ENCODE measurements around the gene CRLF2. TPM values are rescaled to one million over a fixed set of nuclear protein-coding genes. Genes with fewer than 3 reads are reported as not detected.
A peak's percentile ranks its signal among the peaks of the same experiment; 100 is the strongest.

CRLF2 gene
- polyA plus RNA-seq, 3 donors = 0.11 to 0.17 TPM; not detected in 1

GRCh38 chrX:1210844-1211243 lies 1.6 kb downstream of the CRLF2 start:
- H4K20me1 ChIP-seq (ENCODE audit: insufficient read depth, low read length) = no peaks in the 10 kb centered on the region
- H3K27ac ChIP-seq (ENCODE audit: low read depth in 1 of 2, low read length in 2 of 2) = no peak overlapping the region
- H3K4me3 ChIP-seq (replicated peaks in 1 of 3; ENCODE audit: low read depth in 2 of 3, low read length in 3 of 3) = no peak overlapping the region
- Mint-ChIP-seq H3K36me3 (peaks cover 0 to 2% of the 10 kb centered on the region in 2 donors), H3K9me3 (peaks cover 0 to 8% (median 0%) of the 10 kb centered on the region in 7 donors), H3K4me3 (no peak overlapping the region), H3K4me1 (peaks cover 52% of the 10 kb centered on the region), H3K27ac (peak overlapping the region in 2 of 7 donors; percentile 19 to 54), H3K27me3 (ENCODE audit: low read depth in 3 of 3) (peaks cover 8 to 26% (median 10%) of the 10 kb centered on the region in 3 donors)
- no peak overlapping the region for H2AFZ ChIP-seq (ENCODE audit: insufficient read depth, low read depth, low read length, poor library complexity, severe bottlenecking)
- H3K9me3 ChIP-seq (replicated peaks in 1 of 2; ENCODE audit: control insufficient read depth in 1 of 2, insufficient read depth in 1 of 2, low read length in 2 of 2) = no peaks in the 10 kb centered on the region
- H3K79me2 ChIP-seq (ENCODE audit: insufficient read depth, low read length) = no peaks in the 10 kb centered on the region
- TF ChIP-seq CTCF (IDR thresholded peaks at IDR 0.05) = no peak
- 100% methylated on average over 1 of the region's 1 CpG for WGBS (ENCODE audit: insufficient coverage)
- H3K4me1 ChIP-seq (ENCODE audit: control insufficient read depth in 1 of 2, insufficient read depth in 2 of 2, low read length in 2 of 2) = peaks cover 35 to 42% of the 10 kb centered on the region in 2 donors
- H3K27me3 ChIP-seq (ENCODE audit: control insufficient read depth in 2 of 2, insufficient read depth in 2 of 2, low read length in 2 of 2) = no peaks in the 10 kb centered on the region
- intact Hi-C loops (cut with micrococcal nuclease) = no loop called here
- H3K9ac ChIP-seq (ENCODE audit: insufficient read depth, low read length, poor library complexity, severe bottlenecking) = no peak overlapping the region
- H3K36me3 ChIP-seq (replicated peaks in 1 of 2; ENCODE audit: control insufficient read depth in 1 of 2, insufficient read depth in 2 of 2, low read length in 2 of 2) = no peaks in the 10 kb centered on the region
- no peak overlapping the region for H3K4me2 ChIP-seq (replicated peaks; ENCODE audit: extremely low read depth, low read length, poor library complexity, severe bottlenecking)
- no peak for DNase-seq

DNA sequence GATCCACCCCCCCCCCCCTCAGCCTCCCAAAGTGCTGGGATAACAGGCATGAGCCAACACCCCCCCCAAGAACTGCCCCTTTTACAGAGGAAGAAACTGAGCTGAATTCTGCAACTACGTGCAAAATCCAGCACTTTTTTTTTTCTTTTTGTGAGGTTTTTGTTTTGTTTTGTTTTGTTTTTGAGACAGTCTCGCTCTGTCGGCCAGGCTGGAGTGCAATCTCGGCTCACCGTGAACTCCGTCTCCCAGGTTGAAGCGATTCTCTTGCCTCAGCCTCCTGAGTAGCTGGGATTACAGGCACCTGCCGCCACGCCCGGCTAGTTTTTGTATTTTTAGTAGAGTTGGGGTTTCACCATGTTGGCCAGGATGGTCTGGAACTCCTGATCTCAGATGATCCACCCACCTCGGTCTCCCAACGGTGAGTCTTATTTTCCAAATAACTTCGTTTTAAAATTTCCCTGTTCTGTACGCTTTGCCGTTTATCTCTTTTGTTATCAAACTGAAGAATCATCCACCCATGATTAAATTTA lies 4.9 kb downstream of the CRLF2 start:
- H3K4me3 ChIP-seq (replicated peaks in 1 of 3; ENCODE audit: low read depth in 2 of 3, low read length in 3 of 3) = no peak overlapping the region
- H3K36me3 Mint-ChIP-seq = peaks cover 0 to 2% of the 10 kb centered on the region in 2 donors

More for the DNA sequence above, 4.9 kb downstream of the CRLF2 start:
- H3K36me3 ChIP-seq (replicated peaks in 1 of 2; ENCODE audit: control insufficient read depth in 1 of 2, insufficient read depth in 2 of 2, low read length in 2 of 2) = no peaks in the 10 kb centered on the region
- Mint-ChIP-seq H3K4me1 (peaks cover 43% of the 10 kb centered on the region), H3K4me3 (no peak overlapping the region), H3K9me3 (peaks cover 0 to 9% (median 0%) of the 10 kb centered on the region in 7 donors), H3K27me3 (ENCODE audit: low read depth in 3 of 3) (peaks cover 6 to 11% (median 7%) of the 10 kb centered on the region in 3 donors), H3K27ac (peak overlapping the region in 6 of 7 donors; percentile 50 to 97 (median 96))
- H3K27ac ChIP-seq (ENCODE audit: low read depth in 1 of 2, low read length in 2 of 2) = no peak overlapping the region
- no peaks in the 10 kb centered on the region for H4K20me1 ChIP-seq (ENCODE audit: insufficient read depth, low read length)
- 86% methylated on average over 12 of the region's 15 CpGs for WGBS (ENCODE audit: insufficient coverage)
- no peaks in the 10 kb centered on the region for H3K27me3 ChIP-seq (ENCODE audit: control insufficient read depth in 2 of 2, insufficient read depth in 2 of 2, low read length in 2 of 2)
- TF ChIP-seq CTCF (IDR thresholded peaks at IDR 0.05) = no peak
- intact Hi-C loops (cut with micrococcal nuclease) = loop anchor here (1.0 to 5.0 kb wide), 4 partner anchors 15 to 40 kb away; no protein-coding TSS in a partner anchor
- no peak overlapping the region for H2AFZ ChIP-seq (ENCODE audit: insufficient read depth, low read depth, low read length, poor library complexity, severe bottlenecking)
- H3K79me2 ChIP-seq (ENCODE audit: insufficient read depth, low read length) = no peaks in the 10 kb centered on the region
- H3K9ac ChIP-seq (ENCODE audit: insufficient read depth, low read length, poor library complexity, severe bottlenecking) = no peak overlapping the region
- DNase-seq = no peak
- H3K9me3 ChIP-seq (replicated peaks in 1 of 2; ENCODE audit: control insufficient read depth in 1 of 2, insufficient read depth in 1 of 2, low read length in 2 of 2) = no peaks in the 10 kb centered on the region
- no peak overlapping the region for H3K4me2 ChIP-seq (replicated peaks; ENCODE audit: extremely low read depth, low read length, poor library complexity, severe bottlenecking)
- peaks cover 32 to 36% of the 10 kb centered on the region in 2 donors for H3K4me1 ChIP-seq (ENCODE audit: control insufficient read depth in 1 of 2, insufficient read depth in 2 of 2, low read length in 2 of 2)
